ENCODE results near the gene WNT3. TPM values are rescaled to one million over a fixed set of nuclear protein-coding genes. Genes with fewer than 3 reads are reported as not detected.
A peak's percentile ranks its signal among the peaks of the same experiment; 100 is the strongest.

Gene WNT3
- total RNA-seq, 1 donor from 2014 or later, result 2.0 TPM

- no peak for DNase-seq (ENCODE audit: low read depth)
- Histone ChIP-seq H3K27me3 (ENCODE audit: control insufficient read depth, insufficient read depth, low read length) (no peaks in the 10 kb centered on the region), H3K4me3 (ENCODE audit: low read depth, low read length) (no peak overlapping the region), H3K36me3 (ENCODE audit: control insufficient read depth, insufficient read depth, low read length) (no peaks in the 10 kb centered on the region)
- no peak for TF ChIP-seq CTCF (IDR thresholded peaks at IDR 0.05; ENCODE audit: insufficient read depth, low read length, poor library complexity, severe bottlenecking)
Observed at GRCh38 chr17:46732754-46733398, 85.6 kb downstream of the WNT3 start.

GRCh38 chr17:46732160-46732559 lies 86.3 kb downstream of the WNT3 start:
- no peak for TF ChIP-seq CTCF (IDR thresholded peaks at IDR 0.05; ENCODE audit: insufficient read depth, low read length, poor library complexity, severe bottlenecking)

GRCh38 chr17:46730679-46731078 lies 87.8 kb downstream of the WNT3 start:
- no peak for TF ChIP-seq CTCF (IDR thresholded peaks at IDR 0.05; ENCODE audit: insufficient read depth, low read length, poor library complexity, severe bottlenecking)
- no peak for DNase-seq (ENCODE audit: low read depth)
- no peaks in the 10 kb centered on the region for H3K27me3 ChIP-seq (ENCODE audit: control insufficient read depth, insufficient read depth, low read length)

More at GRCh38 chr17:46732160-46732559, 86.3 kb downstream of the WNT3 start:
- H3K27me3 ChIP-seq (ENCODE audit: control insufficient read depth, insufficient read depth, low read length), result no peaks in the 10 kb centered on the region
- no peak overlapping the region for H3K4me3 ChIP-seq (ENCODE audit: low read depth, low read length)
- H3K36me3 ChIP-seq (ENCODE audit: control insufficient read depth, insufficient read depth, low read length), result no peaks in the 10 kb centered on the region
- DNase-seq (ENCODE audit: low read depth), result no peak

GRCh38 chr17:46730026-46730425 lies 88.5 kb downstream of the WNT3 start:
- no peak overlapping the region for H3K4me3 ChIP-seq (ENCODE audit: low read depth, low read length)
- H3K36me3 ChIP-seq (ENCODE audit: control insufficient read depth, insufficient read depth, low read length), result no peaks in the 10 kb centered on the region
- no peaks in the 10 kb centered on the region for H3K27me3 ChIP-seq (ENCODE audit: control insufficient read depth, insufficient read depth, low read length)
- no peak for TF ChIP-seq CTCF (IDR thresholded peaks at IDR 0.05; ENCODE audit: insufficient read depth, low read length, poor library complexity, severe bottlenecking)
- no peak for DNase-seq (ENCODE audit: low read depth)

More at GRCh38 chr17:46730679-46731078, 87.8 kb downstream of the WNT3 start:
- Histone ChIP-seq H3K4me3 (ENCODE audit: low read depth, low read length) (no peak overlapping the region), H3K36me3 (ENCODE audit: control insufficient read depth, insufficient read depth, low read length) (no peaks in the 10 kb centered on the region)

GRCh38 chr17:46727572-46728348 lies 90.7 kb downstream of the WNT3 start:
- no peak for TF ChIP-seq CTCF (IDR thresholded peaks at IDR 0.05; ENCODE audit: insufficient read depth, low read length, poor library complexity, severe bottlenecking)
- peak; percentile 53 for DNase-seq (ENCODE audit: low read depth)
- H3K27me3 ChIP-seq (ENCODE audit: control insufficient read depth, insufficient read depth, low read length), result no peaks in the 10 kb centered on the region
- H3K36me3 ChIP-seq (ENCODE audit: control insufficient read depth, insufficient read depth, low read length), result no peaks in the 10 kb centered on the region
- no peak overlapping the region for H3K4me3 ChIP-seq (ENCODE audit: low read depth, low read length)

All from kidney epithelial cell (primary cell).